Activated T-helper 1 cell treated with anti-CD3 and anti-CD28 coated beads, Interleukin-2, amount 50 U/mL, for 16 hours (primary cell): ENCODE measurements around the gene MYBPC1.
"Not testable (repeated sequence)": the region's sequence is repeated elsewhere in the genome, so short reads cannot be mapped to it uniquely, and the experiment has no call there.

Experiments
- DNase-seq, 2 donors: peaks; one replicate each; pipeline ENCODE4 v3.0.0-alpha.2; 2020; ENCODE audit warnings: low read depth in 1 of 2, low spot score in 1 of 2

MYBPC1 gene

DNA sequence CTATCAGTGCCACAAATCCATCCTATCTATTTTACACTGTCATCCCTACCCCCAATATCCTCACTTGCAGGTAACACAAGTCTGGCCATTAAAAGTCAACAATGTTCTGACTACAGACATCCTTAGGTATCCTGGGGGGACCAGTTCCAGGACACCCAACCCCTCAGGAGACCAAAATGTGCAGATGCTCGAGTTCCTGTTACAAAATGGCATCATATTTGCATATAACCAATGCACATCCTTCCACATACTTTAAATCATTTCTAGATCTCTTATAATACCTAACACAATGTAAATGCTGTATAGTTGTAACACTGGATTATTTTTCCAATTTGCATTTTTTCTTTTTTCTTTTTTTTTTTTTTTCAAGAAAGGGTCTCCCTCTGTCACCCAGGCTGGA, 137.5 kb downstream of the MYBPC1 start:
- no peak for DNase-seq

DNA sequence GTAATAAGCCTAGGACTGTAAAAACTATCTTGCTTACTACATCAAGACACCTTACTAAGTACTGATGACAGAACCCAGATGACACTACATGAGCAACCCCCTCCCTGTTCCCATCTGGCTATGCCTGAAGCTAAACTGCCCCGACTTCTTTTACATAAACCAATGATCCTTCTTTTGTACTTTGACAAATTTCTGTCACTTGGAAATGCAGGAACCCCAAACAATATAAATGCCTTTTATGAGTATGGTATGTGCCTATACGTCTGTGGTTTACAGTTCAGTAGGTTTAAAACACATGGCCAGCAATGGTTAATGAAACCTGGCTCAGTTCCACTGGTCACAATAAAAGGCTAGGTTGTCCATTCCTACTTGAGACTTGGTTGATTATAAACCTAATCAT, 138.4 kb downstream of the MYBPC1 start:
- no peak for DNase-seq

DNA sequence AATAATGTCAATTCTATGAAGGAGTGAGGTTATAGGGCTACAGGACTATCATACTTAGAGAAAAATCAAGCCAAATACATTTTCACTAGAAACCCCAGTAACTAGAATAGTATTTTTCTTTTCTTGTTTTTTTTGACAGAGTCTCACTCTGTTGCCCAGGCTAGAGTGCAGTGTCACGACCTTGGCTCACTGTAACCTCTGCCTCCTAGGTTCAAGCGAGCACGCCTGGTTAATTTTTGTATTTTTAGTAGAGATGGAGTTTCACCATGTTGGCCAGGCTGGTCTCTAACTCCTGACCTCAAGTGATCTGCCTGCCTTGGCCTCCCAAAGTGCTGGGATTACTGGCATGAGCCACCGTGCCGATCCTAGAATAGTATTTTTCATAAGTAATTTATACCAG, 139.7 kb downstream of the MYBPC1 start:
- DNase-seq: not testable (repeated sequence)
